ENCODE results near the gene DOC2A.
"Not testable (repeated sequence)": the region's sequence is repeated elsewhere in the genome, so short reads cannot be mapped to it uniquely, and the experiment has no call there.

DOC2A gene

GRCh38 chr16:30022887-30023286 lies 12.1 kb upstream of the DOC2A start, which contains the start of gene C16orf92:
Gene C16orf92, plus strand, starts transcription at chr16:30023198. Its CDS starts 143 bp downstream, at chr16:30023341.
- Histone ChIP-seq H3K9me3 (ENCODE audit: low read length) (no peaks in the 10 kb centered on the region), H3K4me1 (ENCODE audit: insufficient read depth, low read length) (no peaks in the 10 kb centered on the region), H2AFZ (ENCODE audit: low read depth, low read length) (no peak within 1 kb of the TSS), H3K36me3 (ENCODE audit: insufficient read depth, low read length) (no peaks in the 10 kb centered on the region), H3K27me3 (ENCODE audit: insufficient read depth, low read length) (peaks cover 5% of the 10 kb centered on the region), H3K4me3 (ENCODE audit: low read length) (no peak within 1 kb of the TSS)

GRCh38 chr16:30018731-30019158 lies 7.9 kb upstream of the DOC2A start:
- no peaks in the 10 kb centered on the region for H3K27me3 ChIP-seq (ENCODE audit: insufficient read depth, low read length)
- no peak overlapping the region for H2AFZ ChIP-seq (ENCODE audit: low read depth, low read length)
- H3K4me3 ChIP-seq (ENCODE audit: low read length), result no peak overlapping the region
- H3K4me1 ChIP-seq (ENCODE audit: insufficient read depth, low read length), result no peaks in the 10 kb centered on the region
- no peaks in the 10 kb centered on the region for H3K36me3 ChIP-seq (ENCODE audit: insufficient read depth, low read length)
- no peaks in the 10 kb centered on the region for H3K9me3 ChIP-seq (ENCODE audit: low read length)

DNA sequence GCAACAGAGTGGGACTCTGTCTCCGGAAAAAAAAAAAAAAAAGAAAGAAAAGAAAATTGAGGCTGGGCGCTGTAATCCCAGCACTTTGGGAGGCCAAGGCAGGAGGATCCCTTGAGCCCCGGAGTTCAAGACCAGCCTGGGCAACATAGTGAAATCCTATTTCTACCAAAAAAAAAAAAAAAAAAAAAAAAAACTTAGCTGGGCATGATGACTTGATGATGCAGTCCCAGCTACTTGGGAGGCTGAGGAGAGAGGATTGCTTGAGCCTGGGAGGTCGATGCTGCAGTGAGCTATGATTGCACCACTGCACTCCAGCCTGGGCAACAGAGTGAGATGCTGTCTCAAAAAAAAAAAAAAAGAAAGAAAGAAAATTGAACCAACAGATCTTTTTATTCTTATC lies 7.1 kb upstream of the DOC2A start:
- not testable (repeated sequence) for H3K9me3 ChIP-seq (ENCODE audit: low read length); H2AFZ ChIP-seq (ENCODE audit: low read depth, low read length); H3K36me3 ChIP-seq (ENCODE audit: insufficient read depth, low read length); H3K4me1 ChIP-seq (ENCODE audit: insufficient read depth, low read length); H3K27me3 ChIP-seq (ENCODE audit: insufficient read depth, low read length); H3K4me3 ChIP-seq (ENCODE audit: low read length)

DNA sequence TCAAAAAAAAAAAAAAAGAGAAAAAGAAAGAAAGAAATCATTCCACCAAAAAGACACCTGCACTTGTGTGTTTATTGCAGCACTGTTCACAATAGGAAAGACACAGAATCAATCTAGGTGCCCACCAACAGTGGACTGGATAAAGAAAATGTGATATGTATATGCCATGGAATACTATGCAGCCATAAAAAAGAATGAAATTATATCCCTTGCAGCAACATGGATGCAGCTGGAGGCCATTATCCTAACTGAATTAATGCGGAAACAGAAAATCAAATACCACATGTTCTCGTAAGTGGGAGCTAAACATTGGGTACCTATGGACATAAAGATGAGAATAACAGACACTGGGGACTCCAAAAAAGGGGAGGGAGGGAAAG lies 6.4 kb upstream of the DOC2A start:
- H3K9me3 ChIP-seq (ENCODE audit: low read length), result no peaks in the 10 kb centered on the region
- H3K36me3 ChIP-seq (ENCODE audit: insufficient read depth, low read length), result no peaks in the 10 kb centered on the region
- H3K4me3 ChIP-seq (ENCODE audit: low read length), result no peak overlapping the region
- H3K4me1 ChIP-seq (ENCODE audit: insufficient read depth, low read length), result no peaks in the 10 kb centered on the region
- no peaks in the 10 kb centered on the region for H3K27me3 ChIP-seq (ENCODE audit: insufficient read depth, low read length)
- no peak overlapping the region for H2AFZ ChIP-seq (ENCODE audit: low read depth, low read length)

- no peaks in the 10 kb centered on the region for H3K9me3 ChIP-seq (ENCODE audit: low read length)
- H3K27me3 ChIP-seq (ENCODE audit: insufficient read depth, low read length), result no peaks in the 10 kb centered on the region
Observed at GRCh38 chr16:30016555-30017276, 5.9 kb upstream of the DOC2A start.

GRCh38 chr16:30015450-30015849 lies 4.6 kb upstream of the DOC2A start:
- H2AFZ ChIP-seq (ENCODE audit: low read depth, low read length); H3K4me3 ChIP-seq (ENCODE audit: low read length); H3K9me3 ChIP-seq (ENCODE audit: low read length); H3K36me3 ChIP-seq (ENCODE audit: insufficient read depth, low read length); H3K27me3 ChIP-seq (ENCODE audit: insufficient read depth, low read length); H3K4me1 ChIP-seq (ENCODE audit: insufficient read depth, low read length): not testable (repeated sequence)

More at GRCh38 chr16:30016555-30017276, 5.9 kb upstream of the DOC2A start:
- Histone ChIP-seq H3K36me3 (ENCODE audit: insufficient read depth, low read length) (no peaks in the 10 kb centered on the region), H3K4me1 (ENCODE audit: insufficient read depth, low read length) (no peaks in the 10 kb centered on the region), H3K4me3 (ENCODE audit: low read length) (no peak overlapping the region), H2AFZ (ENCODE audit: low read depth, low read length) (no peak overlapping the region)

DNA sequence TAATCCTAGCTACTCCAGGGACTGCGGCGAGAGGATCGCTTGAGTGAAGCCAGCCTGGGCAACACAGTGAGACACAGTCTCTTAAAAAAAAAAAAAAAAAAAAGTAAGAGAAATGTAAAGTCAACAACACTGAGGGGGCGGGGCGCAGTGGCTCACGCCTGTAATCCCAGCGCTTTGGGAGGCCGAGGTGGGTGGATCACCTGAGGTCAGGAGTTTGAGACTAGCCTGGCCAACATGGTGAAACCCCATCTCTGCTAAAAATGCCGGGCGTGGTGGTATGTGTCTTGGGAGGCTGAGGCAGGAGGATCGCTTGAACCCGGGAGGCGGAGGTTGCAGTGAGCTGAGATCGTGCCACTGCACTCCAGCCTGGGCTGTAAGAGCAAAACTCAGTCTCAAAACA lies 1.8 kb upstream of the DOC2A start:
- H3K9me3 ChIP-seq (ENCODE audit: low read length); H2AFZ ChIP-seq (ENCODE audit: low read depth, low read length); H3K27me3 ChIP-seq (ENCODE audit: insufficient read depth, low read length); H3K36me3 ChIP-seq (ENCODE audit: insufficient read depth, low read length); H3K4me3 ChIP-seq (ENCODE audit: low read length): not testable (repeated sequence)
- H3K4me1 ChIP-seq (ENCODE audit: insufficient read depth, low read length), result peaks cover 10% of the 10 kb centered on the region

DNA sequence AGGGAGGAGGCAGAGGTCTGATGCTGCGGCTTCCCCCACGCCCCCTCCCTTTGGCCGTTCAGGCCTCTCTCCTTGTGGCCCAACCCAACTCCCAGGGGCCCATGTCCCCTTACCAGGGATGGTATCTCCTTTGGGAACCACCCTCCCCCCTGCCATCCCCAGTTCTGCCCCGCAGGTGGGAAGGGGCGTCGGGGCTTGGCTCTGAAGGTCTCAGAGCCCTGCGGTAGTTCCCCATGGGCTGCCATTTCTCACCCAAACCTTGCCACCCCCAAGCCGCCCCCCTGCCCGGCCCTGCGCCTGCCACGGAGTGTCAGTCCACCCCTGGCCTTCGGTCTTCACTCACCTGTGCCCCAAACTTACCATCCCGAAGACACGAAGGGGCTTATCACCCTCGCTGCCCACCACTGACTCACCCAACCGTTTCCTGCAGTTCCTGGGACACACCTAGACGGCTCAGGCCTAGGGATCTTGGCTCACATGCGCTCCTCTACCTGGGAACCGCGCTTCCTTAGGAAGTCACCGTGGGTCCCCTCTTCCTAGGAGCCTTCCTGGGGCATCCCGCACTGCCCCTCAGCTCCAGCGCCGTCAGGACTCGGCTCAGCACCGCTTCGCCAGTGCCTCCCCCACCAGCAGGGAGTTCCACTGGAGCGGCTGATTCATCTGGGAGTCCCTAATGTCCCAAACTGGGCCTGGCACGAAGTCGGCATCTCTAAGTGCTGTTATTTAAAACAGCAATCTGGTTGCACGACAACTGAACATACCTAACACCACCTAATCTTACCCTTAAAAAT lies 1.1 kb upstream of the DOC2A start:
- H3K36me3 ChIP-seq (ENCODE audit: insufficient read depth, low read length), result no peaks in the 10 kb centered on the region
- H3K4me3 ChIP-seq (ENCODE audit: low read length), result peak overlapping the region; percentile 7
- no peaks in the 10 kb centered on the region for H3K27me3 ChIP-seq (ENCODE audit: insufficient read depth, low read length)
- no peaks in the 10 kb centered on the region for H3K9me3 ChIP-seq (ENCODE audit: low read length)
- H3K4me1 ChIP-seq (ENCODE audit: insufficient read depth, low read length), result peaks cover 10% of the 10 kb centered on the region
- H2AFZ ChIP-seq (ENCODE audit: low read depth, low read length), result no peak overlapping the region

- H3K9me3 ChIP-seq (ENCODE audit: low read length), result no peaks in the 10 kb centered on the region
- H3K4me1 ChIP-seq (ENCODE audit: insufficient read depth, low read length), result peaks cover 10% of the 10 kb centered on the region
- H3K4me3 ChIP-seq (ENCODE audit: low read length), result peak overlapping the region; percentile 71
- peak overlapping the region; percentile 92 for H2AFZ ChIP-seq (ENCODE audit: low read depth, low read length)
- no peaks in the 10 kb centered on the region for H3K36me3 ChIP-seq (ENCODE audit: insufficient read depth, low read length)
- no peaks in the 10 kb centered on the region for H3K27me3 ChIP-seq (ENCODE audit: insufficient read depth, low read length)
Observed at GRCh38 chr16:30009990-30010843, 610 bp downstream of the DOC2A start.

DNA sequence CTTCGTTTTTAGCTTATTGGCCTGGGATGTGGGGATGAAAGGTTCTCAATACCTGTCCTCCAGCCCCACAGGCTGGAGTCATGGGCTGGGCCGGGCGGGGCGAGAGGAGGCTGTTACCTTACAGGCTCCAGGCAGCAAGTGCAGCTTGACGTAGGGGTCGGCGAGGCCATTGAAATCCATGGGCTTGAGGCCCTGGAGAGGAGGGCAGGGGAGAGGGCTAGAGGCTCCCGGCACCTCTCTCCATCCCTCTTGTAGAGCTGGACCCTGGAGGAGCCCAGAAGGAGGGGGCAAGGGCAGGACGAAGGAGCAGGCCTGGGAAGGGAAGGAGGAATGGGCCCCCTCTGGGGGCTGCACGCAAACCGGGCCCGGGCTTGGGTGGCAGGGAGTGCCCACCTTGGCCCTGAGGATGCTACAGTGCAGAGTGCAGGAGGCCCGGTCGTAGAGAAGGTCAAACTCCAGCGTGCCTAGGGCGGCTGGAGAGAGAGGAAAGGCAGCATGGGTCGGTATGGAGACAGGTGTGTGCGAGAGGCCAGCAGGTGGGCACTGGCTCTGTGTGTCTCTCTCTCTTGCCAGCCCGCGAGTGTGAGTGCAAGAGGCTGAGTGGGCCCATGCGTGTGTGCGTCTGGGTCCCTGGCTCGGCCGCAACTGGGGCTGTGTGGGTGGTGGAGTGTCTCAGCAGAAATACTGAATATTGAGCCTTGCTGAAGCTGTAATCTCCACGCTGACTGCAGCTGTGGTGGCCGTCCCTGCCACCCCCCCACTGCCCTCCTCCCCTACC lies 1.6 kb downstream of the DOC2A start:
- Histone ChIP-seq H2AFZ (ENCODE audit: low read depth, low read length) (no peak overlapping the region), H3K36me3 (ENCODE audit: insufficient read depth, low read length) (no peaks in the 10 kb centered on the region), H3K9me3 (ENCODE audit: low read length) (no peaks in the 10 kb centered on the region), H3K4me3 (ENCODE audit: low read length) (no peak overlapping the region), H3K27me3 (ENCODE audit: insufficient read depth, low read length) (no peaks in the 10 kb centered on the region), H3K4me1 (ENCODE audit: insufficient read depth, low read length) (peaks cover 10% of the 10 kb centered on the region)

DNA sequence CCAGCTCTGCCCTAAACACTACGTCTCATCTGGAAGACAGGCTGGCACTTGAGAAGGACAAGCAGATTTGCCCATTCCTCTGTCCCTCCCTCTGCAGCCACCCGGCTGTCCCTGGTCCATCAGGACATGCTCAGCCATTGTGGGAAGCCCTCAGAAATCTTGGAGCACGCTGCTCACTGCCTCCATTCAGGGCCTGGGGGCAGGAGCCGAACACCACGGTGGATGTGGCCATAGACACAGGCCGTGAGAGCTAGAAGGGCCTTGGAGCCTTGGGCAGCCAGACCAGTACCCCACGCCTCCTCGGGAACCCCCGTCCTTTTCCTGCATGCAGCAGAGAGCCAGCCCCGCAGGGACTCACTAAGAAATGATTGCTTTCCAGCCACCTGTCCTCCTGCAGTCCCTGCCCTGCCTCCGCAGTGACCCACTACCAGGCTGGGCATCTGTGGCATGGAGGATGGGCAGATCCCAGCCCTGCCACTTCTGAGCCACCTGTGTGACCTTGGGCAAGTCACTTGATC lies 3.4 kb downstream of the DOC2A start:
- Histone ChIP-seq H3K27me3 (ENCODE audit: insufficient read depth, low read length) (no peaks in the 10 kb centered on the region), H3K4me1 (ENCODE audit: insufficient read depth, low read length) (peaks cover 10% of the 10 kb centered on the region), H3K36me3 (ENCODE audit: insufficient read depth, low read length) (no peaks in the 10 kb centered on the region), H2AFZ (ENCODE audit: low read depth, low read length) (no peak overlapping the region), H3K9me3 (ENCODE audit: low read length) (no peaks in the 10 kb centered on the region), H3K4me3 (ENCODE audit: low read length) (no peak overlapping the region)

GRCh38 chr16:30006659-30007377 lies 4.0 kb downstream of the DOC2A start:
- H3K36me3 ChIP-seq (ENCODE audit: insufficient read depth, low read length), result peaks cover 1% of the 10 kb centered on the region
- H3K4me1 ChIP-seq (ENCODE audit: insufficient read depth, low read length), result peaks cover 10% of the 10 kb centered on the region
- H2AFZ ChIP-seq (ENCODE audit: low read depth, low read length), result no peak overlapping the region
- no peaks in the 10 kb centered on the region for H3K9me3 ChIP-seq (ENCODE audit: low read length)
- H3K4me3 ChIP-seq (ENCODE audit: low read length), result no peak overlapping the region
- H3K27me3 ChIP-seq (ENCODE audit: insufficient read depth, low read length), result no peaks in the 10 kb centered on the region
